Measurements from ENCODE around the gene PAF1.

GRCh38 chr19:39425744-39426143 lies 34.8 kb upstream of the PAF1 start:
- TF ChIP-seq CTCF (IDR thresholded peaks at IDR 0.05): no peak
- no peak for TF ChIP-seq POLR2A (IDR thresholded peaks at IDR 0.05)
